GM18861 (cell line): ENCODE measurements around the gene SORD.
"Not testable (repeated sequence)": the region's sequence is repeated elsewhere in the genome, so short reads cannot be mapped to it uniquely, and the experiment has no call there.

Source experiments
- ATAC-seq: cut with Tn5 transposase; IDR thresholded peaks from one replicate; pipeline ENCODE4 v1.9.1; 2021; ENCODE audit not compliant: unreplicated experiment

SORD gene

GRCh38 chr15:45022871-45023658, at the start of gene SORD:
TSS of gene SORD (plus strand) at chr15:45023195. CDS start at chr15:45023284, 89 bp downstream.
- peak; percentile 87 for ATAC-seq

- not testable (repeated sequence) for ATAC-seq
Measured at GRCh38 chr15:44976183-44976582, 46.8 kb upstream of the SORD start.

- ATAC-seq: not testable (repeated sequence)
Measured at GRCh38 chr15:44977781-44978180, 45.2 kb upstream of the SORD start.

- not testable (repeated sequence) for ATAC-seq
Measured at GRCh38 chr15:44979617-44980339, 43.2 kb upstream of the SORD start.

GRCh38 chr15:44984144-44984543, 38.9 kb upstream of the SORD start:
- not testable (repeated sequence) for ATAC-seq

GRCh38 chr15:44986346-44987055, 36.5 kb upstream of the SORD start:
- not testable (repeated sequence) for ATAC-seq

GRCh38 chr15:44987711-44988110, 35.3 kb upstream of the SORD start:
- not testable (repeated sequence) for ATAC-seq

- not testable (repeated sequence) for ATAC-seq
Measured at GRCh38 chr15:44988184-44988869, 34.7 kb upstream of the SORD start.

GRCh38 chr15:44988870-44989219, 34.1 kb upstream of the SORD start:
- not testable (repeated sequence) for ATAC-seq

GRCh38 chr15:44997632-44998031, 25.4 kb upstream of the SORD start:
- not testable (repeated sequence) for ATAC-seq

GRCh38 chr15:44999105-44999504, 23.9 kb upstream of the SORD start:
- ATAC-seq: no peak

GRCh38 chr15:45001180-45001579, 21.8 kb upstream of the SORD start:
- ATAC-seq: not testable (repeated sequence)

GRCh38 chr15:45003731-45004410, 19.1 kb upstream of the SORD start:
- not testable (repeated sequence) for ATAC-seq

- not testable (repeated sequence) for ATAC-seq
Measured at GRCh38 chr15:45004590-45005175, 18.3 kb upstream of the SORD start.

GRCh38 chr15:45009046-45009445, 13.9 kb upstream of the SORD start:
- no peak for ATAC-seq

- not testable (repeated sequence) for ATAC-seq
Measured at GRCh38 chr15:45015114-45015513, 7.9 kb upstream of the SORD start.

- not testable (repeated sequence) for ATAC-seq
Measured at GRCh38 chr15:45020222-45020900, 2.6 kb upstream of the SORD start.

- not testable (repeated sequence) for ATAC-seq
Measured at GRCh38 chr15:45020901-45021259, 2.1 kb upstream of the SORD start.

GRCh38 chr15:45021348-45021747, 1.6 kb upstream of the SORD start:
- ATAC-seq: no peak
